ENCODE results near the gene SLC6A7. TPM values are rescaled to one million over a fixed set of nuclear protein-coding genes. Genes with fewer than 3 reads are reported as not detected.

SLC6A7 gene
- total and polyA plus RNA-seq, 5 experiments from 2014 or later: not detected

- Mint-ChIP-seq H3K4me3 (no peak overlapping the region), H3K9me3 (no peaks in the 10 kb centered on the region), H3K4me1 (peaks cover 12 to 19% (median 15%) of the 10 kb centered on the region in 4 donors), H3K27me3 (peaks cover 3 to 19% (median 6%) of the 10 kb centered on the region in 5 donors), H3K36me3 (no peaks in the 10 kb centered on the region), H3K27ac (no peak overlapping the region)
- ATAC-seq: no peak
- POLR2A ChIA-PET: no interaction called here
- no peak for DNase-seq
Measured at GRCh38 chr5:150159031-150159430, 30.8 kb upstream of the SLC6A7 start.

GRCh38 chr5:150159741-150160179 is 30.1 kb upstream of the SLC6A7 start:
- peaks cover 3 to 25% (median 13%) of the 10 kb centered on the region in 5 donors for H3K27me3 Mint-ChIP-seq
- no peak overlapping the region for H3K27ac Mint-ChIP-seq
- no peak for DNase-seq
- H3K4me3 Mint-ChIP-seq: no peak overlapping the region
- POLR2A ChIA-PET: no interaction called here
- H3K9me3 Mint-ChIP-seq: no peaks in the 10 kb centered on the region
- peaks cover 12 to 15% (median 14%) of the 10 kb centered on the region in 4 donors for H3K4me1 Mint-ChIP-seq
- H3K36me3 Mint-ChIP-seq: no peaks in the 10 kb centered on the region
- ATAC-seq: no peak

GRCh38 chr5:150160448-150161081 is 29.3 kb upstream of the SLC6A7 start:
- peaks cover 3 to 29% (median 20%) of the 10 kb centered on the region in 5 donors for H3K27me3 Mint-ChIP-seq
- H3K27ac Mint-ChIP-seq: peak overlapping the region in 1 of 10 donors; percentile 70
- H3K4me1 Mint-ChIP-seq: peaks cover 9 to 13% (median 11%) of the 10 kb centered on the region in 4 donors
- POLR2A ChIA-PET: no interaction called here
- H3K4me3 Mint-ChIP-seq: no peak overlapping the region
- no peaks in the 10 kb centered on the region for H3K9me3 Mint-ChIP-seq
- no peaks in the 10 kb centered on the region for H3K36me3 Mint-ChIP-seq
- DNase-seq (no peak), ATAC-seq (no peak)

GRCh38 chr5:150161242-150162141 is 28.4 kb upstream of the SLC6A7 start:
- no peaks in the 10 kb centered on the region for H3K36me3 Mint-ChIP-seq
- no peak overlapping the region for H3K4me3 Mint-ChIP-seq

GRCh38 chr5:150162142-150162513 is 27.7 kb upstream of the SLC6A7 start:
- no peak overlapping the region for H3K4me3 Mint-ChIP-seq
- no peak for ATAC-seq

More at GRCh38 chr5:150161242-150162141, 28.4 kb upstream of the SLC6A7 start:
- Mint-ChIP-seq H3K4me1 (peaks cover under 1 to 7% (median 5%) of the 10 kb centered on the region in 4 donors), H3K27me3 (peaks cover 9 to 30% (median 27%) of the 10 kb centered on the region in 5 donors), H3K9me3 (no peaks in the 10 kb centered on the region), H3K27ac (peak overlapping the region in 2 of 10 donors; percentile 53 to 70)
- POLR2A ChIA-PET: no interaction called here
- DNase-seq (peak; percentile 41 to 84 (median 68)), ATAC-seq (peak; percentile 81 to 90)

GRCh38 chr5:150163035-150163434 is 26.8 kb upstream of the SLC6A7 start:
- ATAC-seq (no peak), DNase-seq (no peak)
- Mint-ChIP-seq H3K4me1 (peaks cover 0 to 8% (median 8%) of the 10 kb centered on the region in 4 donors), H3K4me3 (no peak overlapping the region), H3K36me3 (no peaks in the 10 kb centered on the region), H3K27me3 (peaks cover 13 to 39% (median 32%) of the 10 kb centered on the region in 5 donors), H3K27ac (no peak overlapping the region), H3K9me3 (no peaks in the 10 kb centered on the region)
- POLR2A ChIA-PET: no interaction called here

More at GRCh38 chr5:150162142-150162513, 27.7 kb upstream of the SLC6A7 start:
- Mint-ChIP-seq H3K36me3 (no peaks in the 10 kb centered on the region), H3K9me3 (no peaks in the 10 kb centered on the region), H3K27me3 (peaks cover 9 to 30% (median 25%) of the 10 kb centered on the region in 5 donors), H3K4me1 (peaks cover 0 to 7% (median 5%) of the 10 kb centered on the region in 4 donors), H3K27ac (peak overlapping the region in 1 of 10 donors; percentile 15)
- POLR2A ChIA-PET: no interaction called here
- no peak for DNase-seq

GRCh38 chr5:150163547-150164059 is 26.3 kb upstream of the SLC6A7 start:
- POLR2A ChIA-PET: no interaction called here
- DNase-seq (no peak), ATAC-seq (no peak)
- H3K4me3 Mint-ChIP-seq: no peak overlapping the region
- H3K9me3 Mint-ChIP-seq: no peaks in the 10 kb centered on the region
- peaks cover 0 to 2% (median 0%) of the 10 kb centered on the region in 3 donors for H3K36me3 Mint-ChIP-seq
- H3K4me1 Mint-ChIP-seq: peaks cover 0 to 10% (median 8%) of the 10 kb centered on the region in 4 donors
- H3K27ac Mint-ChIP-seq: no peak overlapping the region
- H3K27me3 Mint-ChIP-seq: peaks cover 18 to 45% (median 37%) of the 10 kb centered on the region in 5 donors

GRCh38 chr5:150164211-150164980 is 25.5 kb upstream of the SLC6A7 start:
- DNase-seq: no peak
- Mint-ChIP-seq H3K27me3 (peaks cover 20 to 52% (median 42%) of the 10 kb centered on the region in 5 donors), H3K36me3 (peaks cover 0 to 2% (median 0%) of the 10 kb centered on the region in 3 donors), H3K4me3 (no peak overlapping the region), H3K4me1 (peaks cover 0 to 10% (median 8%) of the 10 kb centered on the region in 4 donors), H3K27ac (no peak overlapping the region), H3K9me3 (no peaks in the 10 kb centered on the region)
- ATAC-seq: no peak
- POLR2A ChIA-PET: no interaction called here

- Mint-ChIP-seq H3K27ac (no peak overlapping the region), H3K9me3 (no peaks in the 10 kb centered on the region), H3K4me1 (peaks cover 0 to 10% (median 7%) of the 10 kb centered on the region in 4 donors), H3K27me3 (peaks cover 25 to 69% (median 51%) of the 10 kb centered on the region in 5 donors), H3K4me3 (no peak overlapping the region), H3K36me3 (peaks cover 0 to 2% (median 0%) of the 10 kb centered on the region in 3 donors)
- POLR2A ChIA-PET: no interaction called here
- ATAC-seq: no peak
- no peak for DNase-seq
Measured at GRCh38 chr5:150166037-150166649, 23.7 kb upstream of the SLC6A7 start.

GRCh38 chr5:150166650-150167511 is 23.0 kb upstream of the SLC6A7 start, which contains the start of gene CDX1:
Gene CDX1, plus strand, starts transcription at chr5:150166778. Its CDS starts 99 bp downstream, at chr5:150166877.
- no peak for ATAC-seq

GRCh38 chr5:150167512-150167850 is 22.4 kb upstream of the SLC6A7 start:
- ATAC-seq (no peak), DNase-seq (no peak)
- Mint-ChIP-seq H3K27ac (no peak overlapping the region), H3K9me3 (no peaks in the 10 kb centered on the region), H3K4me1 (peaks cover 0 to 8% (median 5%) of the 10 kb centered on the region in 4 donors), H3K27me3 (peaks cover 28 to 82% (median 57%) of the 10 kb centered on the region in 5 donors), H3K36me3 (peaks cover 0 to 2% (median 0%) of the 10 kb centered on the region in 3 donors), H3K4me3 (peak overlapping the region in 4 of 10 donors; percentile 4 to 36 (median 16))
- POLR2A ChIA-PET: no interaction called here

More at GRCh38 chr5:150166650-150167511, 23.0 kb upstream of the SLC6A7 start, which contains the start of gene CDX1:
- H3K27me3 Mint-ChIP-seq: peaks cover 25 to 76% (median 52%) of the 10 kb centered on the region in 5 donors
- H3K4me3 Mint-ChIP-seq: peak within 1 kb of the TSS in 4 of 10 donors; percentile 4 to 36 (median 16)
- POLR2A ChIA-PET: no interaction called here
- H3K36me3 Mint-ChIP-seq: peaks cover 0 to 2% (median 0%) of the 10 kb centered on the region in 3 donors
- H3K9me3 Mint-ChIP-seq: no peaks in the 10 kb centered on the region
- DNase-seq: no peak
- H3K4me1 Mint-ChIP-seq: peaks cover 0 to 8% (median 5%) of the 10 kb centered on the region in 4 donors
- H3K27ac Mint-ChIP-seq: no peak within 1 kb of the TSS
